ENCODE measurements around the gene PACRGL.
"Not testable (repeated sequence)": the region's sequence is repeated elsewhere in the genome, so short reads cannot be mapped to it uniquely, and the experiment has no call there.

Gene PACRGL

GRCh38 chr4:20723463-20723862, 23.2 kb downstream of the PACRGL start:
- DNase-seq (ENCODE audit: low spot score), result no peak

GRCh38 chr4:20724915-20725314, 24.7 kb downstream of the PACRGL start:
- DNase-seq (ENCODE audit: low spot score), result no peak

- DNase-seq (ENCODE audit: low spot score), result no peak
These were observed 35.7 kb downstream of the PACRGL start for GRCh38 chr4:20735931-20736330.

- not testable (repeated sequence) for DNase-seq (ENCODE audit: low spot score)
These were observed 45.7 kb downstream of the PACRGL start for GRCh38 chr4:20746000-20746399.

- DNase-seq (ENCODE audit: low spot score), result no peak
These were observed 52.4 kb downstream of the PACRGL start for GRCh38 chr4:20752641-20753040.

- DNase-seq (ENCODE audit: low spot score), result no peak
These were observed 53.8 kb downstream of the PACRGL start for GRCh38 chr4:20754036-20754435.

GRCh38 chr4:20760053-20760452, 59.8 kb downstream of the PACRGL start:
- no peak for DNase-seq (ENCODE audit: low spot score)

- DNase-seq (ENCODE audit: low spot score), result no peak
These were observed 61.1 kb downstream of the PACRGL start for GRCh38 chr4:20761382-20761781.

GRCh38 chr4:20761826-20762225, 61.6 kb downstream of the PACRGL start:
- no peak for DNase-seq (ENCODE audit: low spot score)

GRCh38 chr4:20764366-20764992, 64.2 kb downstream of the PACRGL start:
- no peak for DNase-seq (ENCODE audit: low spot score)

GRCh38 chr4:20773144-20773997, 73.1 kb downstream of the PACRGL start:
- DNase-seq (ENCODE audit: low spot score), result peak; percentile 39

GRCh38 chr4:20778896-20779295, 78.6 kb downstream of the PACRGL start:
- DNase-seq (ENCODE audit: low spot score), result no peak

GRCh38 chr4:20783134-20783533, 82.9 kb downstream of the PACRGL start:
- not testable (repeated sequence) for DNase-seq (ENCODE audit: low spot score)

- DNase-seq (ENCODE audit: low spot score), result no peak
These were observed 87.8 kb downstream of the PACRGL start for GRCh38 chr4:20787940-20788665.
